Stomach (tissue), 9 donors: Measurements from ENCODE around the gene NEB. TPM values are rescaled to one million over a fixed set of nuclear protein-coding genes. Genes with fewer than 3 reads are reported as not detected.

Source experiments
- DNase-seq, 2 donors: peaks; one replicate each; pipeline versions ENCODE4 v3.0.0 to v3.0.0-alpha.2; 2013 to 2019
- H3K27ac ChIP-seq, 5 donors: fragments of 200-600 bp in 4 of 5; sonication (generic) in 4 of 5; one replicate each; pipeline ENCODE4 v1.5.1; 2013 to 2019; ENCODE audit warnings: mild to moderate bottlenecking in 1 of 5, moderate library complexity in 1 of 5
- H3K27me3 ChIP-seq, 3 donors: fragments of 200-600 bp; sonication (generic); one replicate each; pipeline ENCODE4 v1.5.1; 2017 to 2019; ENCODE audit warnings: mixed run types in 1 of 3
- H3K36me3 ChIP-seq, 4 donors: fragments of 200-600 bp; sonication (generic); 1 replicate in 3 of 4; 2 replicates in 1 of 4; pipeline ENCODE4 v1.5.1; 2016 to 2019
- H3K4me1 ChIP-seq, 4 donors: fragments of 200-600 bp; sonication (generic); one replicate each; pipeline ENCODE4 v1.5.1; 2016 to 2019
- H3K4me3 ChIP-seq, 4 donors: fragments of 200-600 bp; sonication (generic) in 3 of 4; one replicate each; pipeline ENCODE4 v1.5.1; 2016 to 2019; ENCODE audit warnings: mild to moderate bottlenecking in 1 of 4
- H3K9me3 ChIP-seq, 4 donors: fragments of 200-600 bp; sonication (generic); one replicate each; pipeline ENCODE4 v1.5.1; 2016 to 2019
- CTCF ChIP-seq, 7 experiments: fragments of 450-650 bp in 4 of 7; fragments of 200-600 bp in 3 of 7; sonication (generic) in 3 of 7; IDR thresholded peaks; one replicate each; pipeline ENCODE4 v1.5.1; 2016 to 2019; ENCODE audit warnings: antibody characterized with exemption in 7 of 7, control low read depth in 2 of 7, mild to moderate bottlenecking in 1 of 7
- EP300 ChIP-seq: sonication (generic); formaldehyde crosslinking; IDR thresholded peaks from one replicate; pipeline ENCODE4 v1.6.1; 2017; ENCODE audit warnings: antibody characterized with exemption
- POLR2A ChIP-seq, 4 donors: fragments of 450-650 bp; IDR thresholded peaks; one replicate each; pipeline ENCODE4 v1.6.1; 2016; ENCODE audit warnings: antibody characterized with exemption in 4 of 4, control low read depth in 2 of 4, mild to moderate bottlenecking in 1 of 4, moderate library complexity in 1 of 4
- POLR2AphosphoS5 ChIP-seq, 3 donors: sonication (generic); formaldehyde crosslinking; IDR thresholded peaks; one replicate each; pipeline ENCODE4 v1.6.1; 2016; ENCODE audit warnings: antibody characterized with exemption in 3 of 3
- WGBS, 5 donors: extraction: QIAGEN DNeasy Blood & Tissue Kit in 3 of 5; methylation state at CpG; one replicate each; pipeline versions ENCODE4 v1.1.5 to v1.1.7; 2013 to 2018; 5-methylcytosine and 5-hydroxymethylcytosine counted together
- intact Hi-C: fragments of 100-400 bp; cut with DNase I; formaldehyde crosslinking; loops from one replicate; pipeline ENCODE4 v1.15.1; 2023; ENCODE audit warnings: low total_unique reads
- polyA plus RNA-seq, 3 donors: library from polyadenylated mRNA; stranded (reverse); fragments of 200-250 nt; gene quantifications; one replicate each; pipeline ENCODE4 v1.2.3, GENCODE V29; 2013
- total RNA-seq, 5 donors: library from RNA; depleted of rRNA; stranded (reverse); fragments of >200 nt; gene quantifications; one replicate each; pipeline versions ENCODE4 v1.1.0 to v1.2.3, GENCODE V29; 2014 to 2016
- donor health status: healthy with polysubstance abuse.
- donor health status: Bipolar disorder and iron deficiency.
- donor health status: healthy.

Gene NEB
- total and polyA plus RNA-seq, 8 donors = 0.12 to 4.0 (median 1.0) TPM; not detected in 1

- no peaks in the 10 kb centered on the region for H3K27me3 ChIP-seq
- no peaks in the 10 kb centered on the region for H3K9me3 ChIP-seq
- 86 to 93% (median 91%) methylated on average over 3 of the region's 3 CpGs for WGBS, 5 donors
- peak in 1 of 2 donors; percentile 6 for DNase-seq
- no peaks in the 10 kb centered on the region for H3K4me1 ChIP-seq
- TF ChIP-seq POLR2A (IDR thresholded peaks at IDR 0.05) = no peak
- TF ChIP-seq CTCF (IDR thresholded peaks at IDR 0.05) = no peak
- no peak for TF ChIP-seq EP300
- TF ChIP-seq POLR2AphosphoS5 (IDR thresholded peaks at IDR 0.05) = no peak
- H3K4me3 ChIP-seq = no peak overlapping the region
- no peak overlapping the region for H3K27ac ChIP-seq
- intact Hi-C loops = no loop called here
- no peaks in the 10 kb centered on the region for H3K36me3 ChIP-seq
These were observed 190.4 kb downstream of the NEB start for GRCh38 chr2:151543876-151544275.

GRCh38 chr2:151534001-151534400 is 200.3 kb downstream of the NEB start:
- no peaks in the 10 kb centered on the region for H3K9me3 ChIP-seq
- no peaks in the 10 kb centered on the region for H3K4me1 ChIP-seq
- WGBS, 5 donors = 92 to 98% (median 95%) methylated on average over 7 of the region's 7 CpGs
- no peak for DNase-seq
- no peak for TF ChIP-seq POLR2AphosphoS5 (IDR thresholded peaks at IDR 0.05)
- no peak for TF ChIP-seq POLR2A (IDR thresholded peaks at IDR 0.05)
- TF ChIP-seq EP300 = no peak
- TF ChIP-seq CTCF (IDR thresholded peaks at IDR 0.05) = no peak
- H3K4me3 ChIP-seq = no peak overlapping the region
- H3K36me3 ChIP-seq = no peaks in the 10 kb centered on the region
- H3K27ac ChIP-seq = no peak overlapping the region
- intact Hi-C loops = no loop called here
- no peaks in the 10 kb centered on the region for H3K27me3 ChIP-seq

- no peak overlapping the region for H3K4me3 ChIP-seq
- DNase-seq = no peak
- H3K27ac ChIP-seq = no peak overlapping the region
- H3K9me3 ChIP-seq = no peaks in the 10 kb centered on the region
- no peaks in the 10 kb centered on the region for H3K27me3 ChIP-seq
- intact Hi-C loops = no loop called here
- no peaks in the 10 kb centered on the region for H3K36me3 ChIP-seq
- TF ChIP-seq POLR2AphosphoS5 (IDR thresholded peaks at IDR 0.05) (no peak), EP300 (no peak), CTCF (IDR thresholded peaks at IDR 0.05) (no peak), POLR2A (IDR thresholded peaks at IDR 0.05) (no peak)
- 90 to 95% (median 92%) methylated on average over 3 of the region's 3 CpGs for WGBS, 5 donors
- H3K4me1 ChIP-seq = no peaks in the 10 kb centered on the region
These were observed 201.1 kb downstream of the NEB start for GRCh38 chr2:151533127-151533526.

- no peaks in the 10 kb centered on the region for H3K36me3 ChIP-seq
- H3K4me1 ChIP-seq = no peaks in the 10 kb centered on the region
- no peaks in the 10 kb centered on the region for H3K9me3 ChIP-seq
- TF ChIP-seq EP300 (no peak), POLR2AphosphoS5 (IDR thresholded peaks at IDR 0.05) (no peak), CTCF (IDR thresholded peaks at IDR 0.05) (no peak), POLR2A (IDR thresholded peaks at IDR 0.05) (no peak)
- H3K27ac ChIP-seq = no peak overlapping the region
- no peak for DNase-seq
- H3K4me3 ChIP-seq = no peak overlapping the region
- 88 to 94% (median 92%) methylated on average over 6 of the region's 6 CpGs for WGBS, 5 donors
- no peaks in the 10 kb centered on the region for H3K27me3 ChIP-seq
- intact Hi-C loops = no loop called here
These were observed 207.6 kb downstream of the NEB start for GRCh38 chr2:151526572-151527090.
